D721Med (cell line): ENCODE results near the gene SFR1.

Experiments
- DNase-seq: peaks from one replicate; pipeline ENCODE4 v3.0.0; 2011; ENCODE audit warnings: low spot score; ENCODE audit not compliant: insufficient read length
- FAIRE-seq: peaks from 2 replicates; lab custom pipeline; 2011; peaks lifted over from hg19 to GRCh38; lab: Jason Lieb, UNC
- CTCF ChIP-seq: IDR thresholded peaks from 2 replicates; pipeline ENCODE4 v1.5.1; 2012; ENCODE audit warnings: mild to moderate bottlenecking, control low read depth; ENCODE audit not compliant: insufficient read depth; ENCODE audit errors: missing control alignments

Gene SFR1

GRCh38 chr10:104103956-104104355 lies 18.0 kb upstream of the SFR1 start:
- no peak for TF ChIP-seq CTCF
- DNase-seq (no peak), FAIRE-seq (no peak)

- FAIRE-seq (no peak), DNase-seq (no peak)
- no peak for TF ChIP-seq CTCF
Observed at GRCh38 chr10:104104418-104104817, 17.6 kb upstream of the SFR1 start.

- no peak for TF ChIP-seq CTCF
- DNase-seq: no peak
- FAIRE-seq: no peak
Observed at GRCh38 chr10:104104926-104105325, 17.0 kb upstream of the SFR1 start.

- FAIRE-seq (no peak), DNase-seq (no peak)
- TF ChIP-seq CTCF: no peak
Observed at GRCh38 chr10:104109908-104110662, 11.9 kb upstream of the SFR1 start.

GRCh38 chr10:104113376-104113956 lies 8.5 kb upstream of the SFR1 start:
- FAIRE-seq: no peak

GRCh38 chr10:104117839-104118323 lies 4.1 kb upstream of the SFR1 start:
- DNase-seq (no peak), FAIRE-seq (no peak)
- no peak for TF ChIP-seq CTCF

More at GRCh38 chr10:104113376-104113956, 8.5 kb upstream of the SFR1 start:
- no peak for TF ChIP-seq CTCF
- DNase-seq: no peak

- FAIRE-seq: no peak
- TF ChIP-seq CTCF: no peak
- no peak for DNase-seq
Observed at GRCh38 chr10:104119996-104120395, 2.0 kb upstream of the SFR1 start.
